HepG2 (cell line): ENCODE results near the gene MRM1. TPM values are rescaled to one million over a fixed set of nuclear protein-coding genes. Genes with fewer than 3 reads are reported as not detected.

Experiments used
- CBX1 ChIP-seq: IDR thresholded peaks from one replicate; pipeline ENCODE4 v1.6.1; 2016; ENCODE audit warnings: antibody characterized with exemption, low read depth
- DDIT3 ChIP-seq: sonication (generic); formaldehyde crosslinking; IDR thresholded peaks from 2 replicates; pipeline ENCODE4 v1.4.0; 2020; ENCODE audit warnings: mild to moderate bottlenecking, missing genetic modification reagents
- ETV6 ChIP-seq: sonication (generic); formaldehyde crosslinking; conservative IDR thresholded peaks from 2 replicates; pipeline ENCODE4 v1.4.0; 2020; ENCODE audit warnings: missing genetic modification reagents
- GRHL1 ChIP-seq: sonication (generic); formaldehyde crosslinking; conservative IDR thresholded peaks from 2 replicates; pipeline ENCODE4 v1.8.0; 2022; ENCODE audit warnings: missing genetic modification reagents
- IKZF4 ChIP-seq: sonication (generic); formaldehyde crosslinking; IDR thresholded peaks from 2 replicates; pipeline ENCODE4 v1.5.1; 2020; ENCODE audit warnings: borderline replicate concordance, mild to moderate bottlenecking, low read depth, missing genetic modification reagents; ENCODE audit errors: not compliant biosample characterization
- IRF9 ChIP-seq: sonication (generic); formaldehyde crosslinking; IDR thresholded peaks from 2 replicates; pipeline ENCODE4 v1.8.0; 2022; ENCODE audit warnings: missing genetic modification reagents, mild to moderate bottlenecking, borderline replicate concordance
- KAT2B ChIP-seq: fragments of 150-350 bp; IDR thresholded peaks from 2 replicates; pipeline ENCODE4 v1.6.1; 2014; ENCODE audit warnings: low read depth, low read length, borderline replicate concordance
- KLF11 ChIP-seq: IDR thresholded peaks from 2 replicates; pipeline ENCODE4 v1.6.1; 2016; ENCODE audit warnings: missing compliant biosample characterization
- MAFF ChIP-seq: IDR thresholded peaks from 2 replicates; pipeline ENCODE4 v1.6.1; 2011; ENCODE audit warnings: low read depth, low read length, improper control_type of control experiment
- MAFK ChIP-seq, 2 experiments: IDR thresholded peaks in 1 of 2; conservative IDR thresholded peaks in 1 of 2; 2 replicates each; pipeline ENCODE4 v1.6.1; 2011; ENCODE audit warnings: improper control_type of control experiment in 2 of 2, low read length in 2 of 2
- MED1 ChIP-seq: sonication (generic); formaldehyde crosslinking; IDR thresholded peaks from 2 replicates; pipeline ENCODE4 v1.4.0; 2020; ENCODE audit warnings: missing genetic modification reagents
- NFKBIZ ChIP-seq: IDR thresholded peaks from 2 replicates; pipeline ENCODE4 v1.6.1; 2018; ENCODE audit warnings: missing genetic modification reagents, missing compliant biosample characterization
- NFYC ChIP-seq: IDR thresholded peaks from 2 replicates; pipeline ENCODE4 v1.6.1; 2016; ENCODE audit warnings: missing genetic modification reagents, missing compliant biosample characterization
- PHF5A ChIP-seq: IDR thresholded peaks from one replicate; pipeline ENCODE4 v1.6.1; 2018; ENCODE audit warnings: low read depth, missing genetic modification reagents; ENCODE audit not compliant: unreplicated experiment
- RXRB ChIP-seq: IDR thresholded peaks from 2 replicates; pipeline ENCODE4 v1.6.1; 2016; ENCODE audit warnings: borderline replicate concordance, missing genetic modification reagents, missing compliant biosample characterization
- SUZ12 ChIP-seq: fragments of 150-350 bp; IDR thresholded peaks from 2 replicates; pipeline ENCODE4 v1.6.1; 2014; ENCODE audit warnings: low read depth, low read length
- ZNF160 ChIP-seq: sonication (generic); formaldehyde crosslinking; IDR thresholded peaks from 2 replicates; pipeline ENCODE4 v1.8.0; 2022; ENCODE audit warnings: mild to moderate bottlenecking, inconsistent platforms, missing genetic modification reagents
- ZNF543 ChIP-seq: sonication (generic); formaldehyde crosslinking; IDR thresholded peaks from 2 replicates; pipeline ENCODE4 v1.4.0; 2020; ENCODE audit warnings: mild to moderate bottlenecking, missing genetic modification reagents
- ZNF761 ChIP-seq: sonication (generic); formaldehyde crosslinking; conservative IDR thresholded peaks from 2 replicates; pipeline ENCODE4 v1.4.0; 2020; ENCODE audit warnings: mild to moderate bottlenecking, missing genetic modification reagents
- ZNF792 ChIP-seq: IDR thresholded peaks from 2 replicates; pipeline ENCODE4 v1.6.1; 2016
- ZNF839 ChIP-seq: sonication (generic); formaldehyde crosslinking; IDR thresholded peaks from 2 replicates; pipeline ENCODE4 v1.4.0; 2020; ENCODE audit warnings: missing genetic modification reagents, mild to moderate bottlenecking, borderline replicate concordance
- polyA plus RNA-seq, 8 experiments: library from polyadenylated mRNA; depleted of rRNA in 3 of 8; stranded (reverse) in 7 of 8; unstranded in 1 of 8; fragments of >200 nt; fragmentation: Illumina TruSeq in 4 of 8; extraction: Trizol in 4 of 8; gene quantifications; 2 replicates each; pipeline versions ENCODE4 v1.2.1 to v1.2.3, GENCODE V29; 2011 to 2016; ENCODE audit warnings: low read depth in 4 of 8, missing spikeins in 1 of 8, mixed read lengths in 1 of 8; ENCODE audit not compliant: insufficient read depth in 1 of 8
- total RNA-seq, 5 experiments: library from RNA; depleted of rRNA; stranded (reverse); fragments of >200 nt; fragmentation: Illumina TruSeq; extraction: Trizol; gene quantifications; 2 replicates each; pipeline ENCODE4 v1.2.3, GENCODE V29; 2016; ENCODE audit warnings: low read depth in 1 of 5
- TF ChIP-seq, protein P1 (sequence below): sonication (generic); formaldehyde crosslinking; IDR thresholded peaks from 2 replicates; pipeline ENCODE4 v1.4.0; 2020; ENCODE audit warnings: mild to moderate bottlenecking, missing genetic modification reagents, borderline replicate concordance
- TF ChIP-seq, protein P2 (sequence below): sonication (generic); formaldehyde crosslinking; IDR thresholded peaks from 2 replicates; pipeline ENCODE4 v1.4.0; 2020; ENCODE audit warnings: missing genetic modification reagents

The MRM1 gene
- total and polyA plus RNA-seq, 2 of the 13 experiments (the other 11 are each of a cell fraction or from before 2014, with no cell fraction given): 4.1 to 11.3 TPM

- TF ChIP-seq DDIT3 (CRISPR knock-in tag) (no peak), ZNF543 (CRISPR knock-in tag) (0 out of 2 replicates have a peak, but pooled peaks have one; percentile 42), CBX1 (no peak), ETV6 (peak; percentile 20; the same call in 1 of the 2 replicates), KAT2B (no peak), KLF11 (CRISPR knock-in tag) (peak; percentile 20; the same call in 1 of the 2 replicates), ZNF761 (0 out of 2 replicates have a peak, but pooled peaks have one; percentile 67), RXRB (peak; percentile 29; the same call in 1 of the 2 replicates), IKZF4 (CRISPR knock-in tag) (no peak), PHF5A (CRISPR knock-in tag) (peak; percentile 41), MAFK (conservative IDR thresholded peaks at IDR 0.05 in 1 of 2, IDR thresholded peaks at IDR 0.05 in 1 of 2; ENCODE audit: low read length in 2 of 2) (no peak), MED1 (peak; percentile 67), SUZ12 (no peak), GRHL1 (CRISPR knock-in tag) (no peak), IRF9 (peak; percentile 83; the same call in 1 of the 2 replicates), NFYC (no peak), NFKBIZ (CRISPR knock-in tag) (0 out of 2 replicates have a peak, but pooled peaks have one; percentile 49), ZNF792 (CRISPR knock-in tag) (peak; percentile 81; the same call in 1 of the 2 replicates), ZNF839 (CRISPR knock-in tag) (no peak), ZNF160 (CRISPR knock-in tag) (no peak; the same call in 1 of the 2 replicates), MAFF (no peak)
- TF ChIP-seq, protein P1, sequence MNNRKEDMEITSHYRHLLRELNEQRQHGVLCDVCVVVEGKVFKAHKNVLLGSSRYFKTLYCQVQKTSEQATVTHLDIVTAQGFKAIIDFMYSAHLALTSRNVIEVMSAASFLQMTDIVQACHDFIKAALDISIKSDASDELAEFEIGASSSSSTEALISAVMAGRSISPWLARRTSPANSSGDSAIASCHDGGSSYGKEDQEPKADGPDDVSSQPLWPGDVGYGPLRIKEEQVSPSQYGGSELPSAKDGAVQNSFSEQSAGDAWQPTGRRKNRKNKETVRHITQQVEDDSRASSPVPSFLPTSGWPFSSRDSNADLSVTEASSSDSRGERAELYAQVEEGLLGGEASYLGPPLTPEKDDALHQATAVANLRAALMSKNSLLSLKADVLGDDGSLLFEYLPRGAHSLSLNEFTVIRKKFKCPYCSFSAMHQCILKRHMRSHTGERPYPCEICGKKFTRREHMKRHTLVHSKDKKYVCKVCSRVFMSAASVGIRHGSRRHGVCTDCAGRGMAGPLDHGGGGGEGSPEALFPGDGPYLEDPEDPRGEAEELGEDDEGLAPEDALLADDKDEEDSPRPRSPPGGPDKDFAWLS (CRISPR knock-in tag): no peak
- TF ChIP-seq, protein P2, sequence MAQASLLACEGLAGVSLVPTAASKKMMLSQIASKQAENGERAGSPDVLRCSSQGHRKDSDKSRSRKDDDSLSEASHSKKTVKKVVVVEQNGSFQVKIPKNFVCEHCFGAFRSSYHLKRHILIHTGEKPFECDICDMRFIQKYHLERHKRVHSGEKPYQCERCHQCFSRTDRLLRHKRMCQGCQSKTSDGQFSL (CRISPR knock-in tag): 0 out of 2 replicates have a peak, but pooled peaks have one; percentile 17
These were observed at the start of gene MRM1 (continued) for GRCh38 chr17:36601303-36602029.
